ENCODE measurements around the gene GAL3ST2. TPM values are rescaled to one million over a fixed set of nuclear protein-coding genes. Genes with fewer than 3 reads are reported as not detected.
"Not testable (repeated sequence)": the region's sequence is repeated elsewhere in the genome, so short reads cannot be mapped to it uniquely, and the experiment has no call there.

GAL3ST2 gene
- total RNA-seq, 2 donors from 2014 or later, result 0.49 to 2.2 TPM

DNA sequence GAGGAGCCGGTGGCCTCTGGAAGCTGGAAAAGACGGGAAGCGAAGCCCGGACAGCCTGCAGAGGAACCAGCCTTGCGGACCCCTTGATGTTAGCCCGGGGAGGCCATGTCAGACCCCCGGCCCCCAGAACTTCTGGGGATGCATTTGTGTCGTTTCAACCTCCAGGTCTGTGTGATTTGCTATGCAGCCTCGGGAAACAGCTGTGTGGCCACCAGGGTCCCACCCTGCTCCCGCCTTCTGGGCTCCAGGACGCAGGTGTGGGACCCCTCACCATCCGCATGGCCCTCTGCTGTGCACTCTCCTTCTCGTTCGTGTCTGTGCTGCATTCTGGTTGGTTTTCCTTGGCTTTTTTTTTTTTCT lies 45.6 kb downstream of the GAL3ST2 start:
- no peaks in the 10 kb centered on the region for H3K27me3 ChIP-seq (replicated peaks; ENCODE audit: insufficient read depth)
- no peak for DNase-seq (ENCODE audit: low spot score)
- TF ChIP-seq CTCF (IDR thresholded peaks at IDR 0.05), result no peak

DNA sequence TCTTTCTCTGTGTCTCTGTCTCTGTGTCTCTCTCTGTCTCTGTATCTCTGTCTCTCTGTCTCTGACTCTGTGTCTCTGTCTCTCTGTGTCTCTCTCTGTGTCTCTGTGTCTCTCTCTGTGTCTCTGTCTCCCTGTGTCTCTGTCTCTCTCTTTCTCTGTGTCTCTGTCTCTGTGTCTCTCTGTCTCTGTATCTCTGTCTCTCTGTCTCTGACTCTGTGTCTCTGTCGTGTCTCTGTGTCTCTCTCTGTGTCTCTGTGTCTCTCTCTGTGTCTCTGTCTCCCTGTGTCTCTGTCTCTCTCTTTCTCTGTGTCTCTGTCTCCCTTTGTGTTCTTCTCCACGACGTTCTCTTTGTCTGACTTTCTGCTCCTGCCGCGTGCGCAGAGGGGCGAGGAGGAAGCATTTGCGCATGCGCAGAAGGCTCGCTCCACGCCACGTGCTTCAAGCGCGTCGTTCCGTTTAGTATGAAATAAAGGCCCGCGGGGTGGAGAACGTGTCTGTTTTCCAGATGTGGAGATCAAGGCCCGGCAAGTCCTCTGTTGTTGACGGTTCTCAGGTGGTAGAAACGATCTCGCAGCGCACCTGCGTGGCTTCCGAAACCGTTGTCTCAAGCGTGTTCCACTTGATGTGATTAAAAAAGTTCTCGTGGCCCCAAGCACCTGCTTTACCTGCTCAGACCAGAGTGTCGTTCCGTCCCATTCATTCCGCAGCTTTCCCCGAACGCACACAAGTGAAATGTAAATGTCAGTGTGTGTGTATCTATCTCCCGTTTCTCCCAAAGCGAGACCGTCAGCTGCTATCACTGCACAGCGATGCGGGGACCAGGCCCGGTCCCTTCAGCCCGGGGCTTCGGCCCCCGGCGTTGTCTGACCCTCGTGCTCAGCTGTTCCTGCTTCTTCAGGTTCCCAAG lies 47.2 kb downstream of the GAL3ST2 start:
- H3K4me3 ChIP-seq; H3K36me3 ChIP-seq; ATAC-seq (ENCODE audit: insufficient number of reproducible peaks, low FRiP score, low read depth): not testable (repeated sequence)

More for the DNA sequence above, 45.6 kb downstream of the GAL3ST2 start:
- ATAC-seq (ENCODE audit: insufficient number of reproducible peaks, low FRiP score, low read depth), result no peak
- peaks cover 2% of the 10 kb centered on the region for H3K9me3 ChIP-seq
- no peak overlapping the region for H3K4me3 ChIP-seq
- no peak overlapping the region for H3K27ac ChIP-seq
- no peaks in the 10 kb centered on the region for H3K36me3 ChIP-seq
- no peaks in the 10 kb centered on the region for H3K4me1 ChIP-seq (ENCODE audit: control insufficient read depth in 1 of 2, low read depth in 2 of 2)

DNA sequence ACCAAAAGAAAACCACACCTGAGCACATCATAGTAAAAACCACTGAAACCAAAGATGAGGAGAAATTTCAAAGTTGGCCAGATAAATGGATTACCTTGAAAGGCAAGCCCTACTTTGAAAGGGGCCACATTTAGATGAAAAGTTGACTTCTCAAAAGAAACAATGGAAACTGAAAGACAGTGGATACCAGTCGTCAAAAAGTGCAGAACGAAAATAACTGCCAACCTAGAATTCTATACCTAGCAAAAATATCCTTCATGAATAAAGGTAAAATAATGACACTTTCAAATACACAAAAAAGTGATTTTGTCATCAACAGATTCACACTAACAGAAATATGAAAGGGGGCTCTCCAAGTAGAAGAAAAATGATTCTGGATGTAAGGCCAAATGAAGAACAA lies 50.8 kb downstream of the GAL3ST2 start:
- DNase-seq (ENCODE audit: low spot score), result no peak
- Histone ChIP-seq H3K36me3 (no peaks in the 10 kb centered on the region), H3K27ac (no peak overlapping the region), H3K4me1 (ENCODE audit: control insufficient read depth in 1 of 2, low read depth in 2 of 2) (no peaks in the 10 kb centered on the region), H3K9me3 (peaks cover 8% of the 10 kb centered on the region), H3K4me3 (no peak overlapping the region), H3K27me3 (replicated peaks; ENCODE audit: insufficient read depth) (no peaks in the 10 kb centered on the region)
- TF ChIP-seq CTCF (IDR thresholded peaks at IDR 0.05), result no peak
- ATAC-seq (ENCODE audit: insufficient number of reproducible peaks, low FRiP score, low read depth), result no peak

More for the DNA sequence above, 47.2 kb downstream of the GAL3ST2 start:
- not testable (repeated sequence) for H3K27me3 ChIP-seq (replicated peaks; ENCODE audit: insufficient read depth); H3K4me1 ChIP-seq (ENCODE audit: control insufficient read depth in 1 of 2, low read depth in 2 of 2); H3K9me3 ChIP-seq; H3K27ac ChIP-seq; DNase-seq (ENCODE audit: low spot score)

DNA sequence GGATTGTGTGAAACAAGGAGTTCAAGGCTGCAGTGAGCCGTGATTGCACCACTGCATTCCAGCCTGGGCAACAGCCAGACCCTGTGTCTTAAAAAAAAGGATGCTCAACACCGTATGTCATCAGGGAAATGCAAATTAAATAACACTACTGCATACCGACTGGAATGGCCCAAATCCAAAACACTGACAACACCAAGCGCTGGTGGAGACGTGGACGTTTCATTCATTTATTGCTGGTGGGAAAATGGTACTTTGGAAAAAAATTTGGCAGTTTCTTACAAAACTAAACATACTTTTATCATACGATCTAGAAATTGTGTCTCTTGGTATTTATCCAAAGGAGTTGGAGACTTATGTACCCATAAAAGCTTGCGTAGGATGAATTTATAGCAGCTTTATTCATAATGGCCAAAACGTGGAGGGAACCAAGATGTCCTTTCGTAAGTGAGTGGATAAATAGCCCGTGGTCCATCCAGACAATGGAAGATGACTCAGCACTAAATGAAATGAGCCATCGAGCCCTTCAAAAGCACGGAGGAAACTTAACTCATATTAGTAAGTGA lies 56.6 kb downstream of the GAL3ST2 start:
- Histone ChIP-seq H3K4me3 (peak overlapping the region; percentile 3), H3K27ac (no peak overlapping the region), H3K4me1 (ENCODE audit: control insufficient read depth in 1 of 2, low read depth in 2 of 2) (peaks cover 3 to 13% of the 10 kb centered on the region in 2 donors), H3K36me3 (no peaks in the 10 kb centered on the region), H3K9me3 (no peaks in the 10 kb centered on the region), H3K27me3 (replicated peaks; ENCODE audit: insufficient read depth) (no peaks in the 10 kb centered on the region)
- no peak for TF ChIP-seq CTCF (IDR thresholded peaks at IDR 0.05)
- no peak for DNase-seq (ENCODE audit: low spot score)
- no peak for ATAC-seq (ENCODE audit: insufficient number of reproducible peaks, low FRiP score, low read depth)

- not testable (repeated sequence) for H3K9me3 ChIP-seq; H3K36me3 ChIP-seq; ATAC-seq (ENCODE audit: insufficient number of reproducible peaks, low FRiP score, low read depth); H3K27me3 ChIP-seq (replicated peaks; ENCODE audit: insufficient read depth); DNase-seq (ENCODE audit: low spot score); H3K27ac ChIP-seq
- peaks cover 3 to 13% of the 10 kb centered on the region in 2 donors for H3K4me1 ChIP-seq (ENCODE audit: control insufficient read depth in 1 of 2, low read depth in 2 of 2)
- H3K4me3 ChIP-seq, result peak overlapping the region; percentile 3
These were observed 57.3 kb downstream of the GAL3ST2 start for GRCh38 chr2:241833756-241834526.

Measured in thoracic aorta (tissue), 2 donors.